G401.6 (cell line): ENCODE data around the gene MAML2.

Experiments
- FAIRE-seq: peaks from 2 replicates; lab custom pipeline; 2012; peaks lifted over from hg19 to GRCh38; lab: Jason Lieb, UNC

Gene MAML2

GRCh38 chr11:96342961-96343711 is at the start of gene MAML2:
Gene MAML2 (minus strand): TSS chr11:96343195. CDS start chr11:96341895, 1,300 bp downstream.
- no peak for FAIRE-seq

GRCh38 chr11:96391698-96392307 is 48.8 kb upstream of the MAML2 start:
- no peak for FAIRE-seq

DNA sequence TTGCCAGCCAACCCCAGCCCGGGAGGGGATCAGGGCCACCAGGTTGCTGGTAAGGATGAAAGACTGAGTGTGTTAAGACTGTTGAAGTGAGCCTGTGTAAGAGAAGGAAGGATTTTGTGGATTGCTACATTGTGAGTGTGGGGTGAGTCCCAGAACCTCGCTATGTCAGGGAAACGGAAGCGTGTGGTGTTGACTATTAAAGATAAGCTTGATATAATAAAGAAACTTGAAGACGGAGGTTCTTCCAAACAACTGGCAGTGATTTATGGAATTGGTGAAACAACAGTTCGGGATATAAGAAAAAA is 47.4 kb upstream of the MAML2 start:
- no peak for FAIRE-seq

- FAIRE-seq: peak; percentile 84
These were observed 46.9 kb upstream of the MAML2 start, which contains the start of the genes CCDC82 and JRKL for GRCh38 chr11:96389720-96390487. Gene CCDC82 (minus strand): TSS chr11:96389912. CDS start chr11:96384747, 5,165 bp downstream. Gene JRKL (plus strand): TSS chr11:96390013. CDS start chr11:96390650, 637 bp downstream.

DNA sequence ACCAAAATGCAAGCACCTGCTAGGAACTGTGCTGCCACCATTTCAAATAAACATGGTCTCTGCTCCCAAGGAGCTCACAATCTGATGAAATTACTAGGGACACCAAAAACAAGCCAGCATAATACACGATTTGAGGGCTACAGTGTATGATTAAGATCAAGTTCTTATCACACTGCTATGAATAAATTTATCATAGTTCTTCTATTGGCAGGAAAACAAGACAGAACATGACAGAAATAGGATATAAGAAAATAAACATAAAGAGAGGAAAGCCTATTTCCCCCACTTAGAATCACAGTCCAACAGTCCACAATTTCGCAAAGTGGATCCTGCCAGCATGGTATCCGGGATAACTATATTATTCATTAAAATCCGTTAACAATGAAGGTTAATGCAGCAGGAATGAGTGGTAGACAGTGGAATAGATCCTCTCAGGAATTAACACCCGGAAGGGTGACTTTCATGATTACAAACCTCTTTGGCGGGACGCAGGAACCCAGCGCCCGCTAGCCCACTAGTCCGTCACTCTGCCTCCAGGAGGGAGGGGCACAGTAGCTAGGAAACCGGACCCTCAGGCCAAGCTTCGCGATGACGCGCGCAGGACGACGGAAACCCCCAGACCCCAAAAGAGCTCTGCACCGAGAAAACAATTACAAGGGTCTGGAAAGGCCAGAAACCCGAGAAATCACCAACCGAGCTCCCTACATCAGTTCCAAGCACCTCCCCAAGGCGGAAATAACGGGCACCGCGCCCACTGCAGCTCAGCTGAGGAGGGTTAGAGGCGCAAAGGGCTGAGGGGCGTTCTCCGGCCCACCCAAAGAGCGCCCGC is 46.1 kb upstream of the MAML2 start:
- no peak for FAIRE-seq

DNA sequence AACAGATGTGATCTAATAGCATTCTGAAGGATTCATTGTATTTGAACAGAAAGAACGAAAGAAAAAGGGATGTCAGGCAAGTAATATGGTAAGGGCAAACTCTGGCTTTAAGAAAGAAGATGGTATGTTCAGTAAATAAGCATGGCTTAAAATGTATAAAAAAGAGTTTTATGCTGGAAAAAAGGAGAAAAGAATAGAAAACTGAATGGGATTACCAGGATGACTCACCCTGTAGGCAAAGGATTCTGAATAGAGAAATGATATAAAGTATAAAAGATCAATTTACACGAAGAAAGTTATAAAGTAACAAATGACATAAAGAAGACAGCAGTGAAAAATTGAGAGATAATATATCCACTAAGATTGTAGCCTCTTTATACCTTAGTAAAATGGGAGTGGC is 42.2 kb upstream of the MAML2 start:
- FAIRE-seq: no peak

DNA sequence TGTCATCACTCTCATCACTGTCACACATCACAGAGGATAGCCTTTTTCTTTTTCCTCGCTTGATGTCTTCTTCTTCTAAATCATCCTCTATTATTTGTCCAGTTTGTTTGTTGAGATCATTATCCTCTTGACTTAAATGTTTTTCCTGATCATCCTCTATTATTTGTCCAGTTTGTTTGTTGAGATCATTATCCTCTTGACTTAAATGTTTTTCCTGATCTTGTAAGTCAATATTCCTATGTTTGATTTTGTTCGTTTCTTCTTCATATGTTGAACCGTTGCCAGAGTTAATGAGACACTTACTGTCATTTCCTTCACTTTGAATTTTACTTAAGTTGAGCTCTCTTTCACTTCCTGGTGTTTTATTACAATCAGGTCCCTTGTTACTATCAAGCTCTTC is 41.2 kb upstream of the MAML2 start:
- FAIRE-seq: no peak

DNA sequence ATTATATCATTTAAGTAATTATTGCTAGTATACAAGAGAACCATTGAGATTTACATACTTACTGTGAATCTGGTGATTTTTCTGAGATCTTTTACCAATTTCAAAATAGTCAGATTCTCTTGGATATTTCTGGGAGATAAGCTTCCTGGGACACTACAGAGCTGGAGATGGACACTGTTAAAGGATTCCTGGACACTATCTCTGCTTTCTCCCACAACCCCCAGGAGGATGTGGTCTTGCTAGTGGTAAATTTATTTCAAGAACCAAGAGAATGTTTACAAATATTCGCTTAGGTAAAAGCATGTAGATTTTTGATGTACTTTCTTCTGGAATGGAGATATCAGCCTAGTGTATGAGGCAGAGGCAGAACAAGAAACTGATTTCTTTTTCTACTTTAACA is 33.8 kb upstream of the MAML2 start:
- FAIRE-seq: no peak

- FAIRE-seq: no peak
These were observed 30.8 kb upstream of the MAML2 start for GRCh38 chr11:96373826-96374225.

DNA sequence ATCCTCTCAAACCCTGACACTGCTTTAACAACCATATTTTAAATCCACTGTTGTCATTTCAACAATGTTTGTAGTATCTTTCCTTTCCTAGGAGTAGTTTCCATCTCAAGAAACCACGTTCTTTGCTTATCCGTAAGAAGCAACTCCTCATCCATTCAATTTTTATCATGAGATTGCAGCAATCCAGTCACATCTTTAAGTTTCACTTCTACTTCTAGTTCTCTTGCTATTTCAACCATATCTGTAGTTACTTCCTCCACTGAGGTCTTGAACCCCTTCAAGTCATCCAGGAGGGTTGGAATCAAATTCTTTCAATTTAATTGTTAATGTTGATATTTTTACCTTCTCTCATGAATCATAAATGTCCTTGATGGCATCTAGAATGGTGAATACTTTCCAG is 24.3 kb upstream of the MAML2 start:
- no peak for FAIRE-seq

GRCh38 chr11:96366024-96366423 is 23.0 kb upstream of the MAML2 start:
- no peak for FAIRE-seq

GRCh38 chr11:96365493-96365892 is 22.5 kb upstream of the MAML2 start:
- no peak for FAIRE-seq

GRCh38 chr11:96361778-96362177 is 18.8 kb upstream of the MAML2 start:
- no peak for FAIRE-seq

DNA sequence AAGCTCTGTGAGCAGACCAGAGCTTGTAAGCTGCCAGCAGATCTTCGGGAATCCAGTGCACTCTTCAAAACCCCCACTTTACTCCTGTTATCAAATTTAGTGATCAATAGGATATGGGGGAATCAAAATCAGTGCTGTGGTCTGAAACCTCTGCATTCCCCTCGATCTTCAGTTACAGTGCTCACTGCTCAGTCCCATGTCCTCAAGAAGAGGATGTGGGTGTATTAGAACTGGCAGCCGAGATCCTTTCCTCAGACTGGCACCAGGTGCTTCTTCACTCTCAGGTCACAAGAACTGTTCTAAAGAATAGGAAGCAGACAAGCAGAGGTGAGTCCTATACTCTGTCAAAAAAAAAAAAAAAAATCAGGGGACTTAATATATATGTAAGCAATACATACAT is 15.3 kb upstream of the MAML2 start:
- FAIRE-seq: no peak

DNA sequence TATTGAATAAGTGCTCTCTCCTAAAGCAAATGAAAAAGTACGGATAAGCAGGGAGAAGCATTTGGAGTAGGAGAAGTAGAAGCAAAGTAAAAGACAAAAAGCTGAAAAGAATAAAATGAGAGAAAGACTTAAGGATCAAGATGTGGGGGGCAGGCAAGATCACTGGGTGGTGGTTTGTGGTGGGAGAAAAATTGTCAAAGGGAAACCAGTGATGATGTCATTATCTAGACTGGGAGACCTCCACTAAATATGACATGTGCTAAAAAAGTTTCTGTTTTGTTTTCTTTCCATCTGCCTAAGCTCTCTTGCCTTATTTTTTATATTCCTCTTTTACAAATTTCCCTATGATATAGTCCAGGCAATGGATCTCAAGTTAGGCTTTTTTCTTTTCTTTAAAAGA is 14.8 kb upstream of the MAML2 start:
- no peak for FAIRE-seq

- FAIRE-seq: no peak
These were observed 13.9 kb upstream of the MAML2 start for GRCh38 chr11:96356848-96357247.

DNA sequence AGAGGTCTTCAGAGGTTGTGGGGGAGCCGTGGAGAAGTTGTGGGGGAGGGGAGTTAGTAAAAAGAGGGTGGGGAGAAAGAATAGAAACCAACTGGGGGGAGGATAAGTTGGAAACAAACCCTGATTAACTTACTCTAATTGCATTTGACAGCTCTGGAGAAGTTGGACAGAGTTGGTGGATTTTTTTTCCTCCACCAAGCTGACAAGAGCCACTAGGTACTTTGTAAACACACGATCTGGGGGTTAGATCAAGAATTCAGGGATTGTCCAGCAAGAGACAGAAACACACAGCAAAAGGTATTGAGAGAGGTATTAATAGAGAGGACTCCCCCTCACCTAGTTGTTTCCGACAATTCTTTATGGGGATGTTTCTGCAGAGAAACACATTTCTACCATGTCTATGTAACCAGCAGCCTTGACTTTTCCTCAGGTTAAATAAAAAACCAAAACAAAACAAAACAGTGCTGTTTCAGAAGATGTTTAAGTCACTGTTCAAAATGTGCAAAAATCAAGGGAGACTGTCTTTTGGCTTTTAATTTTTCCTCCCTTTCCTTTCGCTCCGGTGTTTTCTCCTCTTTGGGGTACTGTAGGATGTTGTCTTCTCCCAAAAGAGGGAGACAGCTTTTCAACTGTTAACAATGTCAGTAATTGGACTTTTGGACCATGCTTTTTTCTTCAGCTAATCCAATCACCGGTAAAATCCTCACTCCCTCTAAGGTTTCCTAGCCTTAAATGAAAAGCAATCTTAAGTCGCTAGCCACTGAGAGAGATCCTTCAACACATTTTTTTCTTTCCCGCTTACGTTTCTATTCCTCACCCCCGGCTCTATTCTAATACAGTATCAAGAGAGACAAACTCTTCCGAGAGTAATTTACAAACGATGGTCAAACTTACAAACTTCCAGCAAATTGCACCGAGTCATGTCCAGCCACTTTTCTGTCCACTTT is 708 bp downstream of the MAML2 start:
- FAIRE-seq: no peak

DNA sequence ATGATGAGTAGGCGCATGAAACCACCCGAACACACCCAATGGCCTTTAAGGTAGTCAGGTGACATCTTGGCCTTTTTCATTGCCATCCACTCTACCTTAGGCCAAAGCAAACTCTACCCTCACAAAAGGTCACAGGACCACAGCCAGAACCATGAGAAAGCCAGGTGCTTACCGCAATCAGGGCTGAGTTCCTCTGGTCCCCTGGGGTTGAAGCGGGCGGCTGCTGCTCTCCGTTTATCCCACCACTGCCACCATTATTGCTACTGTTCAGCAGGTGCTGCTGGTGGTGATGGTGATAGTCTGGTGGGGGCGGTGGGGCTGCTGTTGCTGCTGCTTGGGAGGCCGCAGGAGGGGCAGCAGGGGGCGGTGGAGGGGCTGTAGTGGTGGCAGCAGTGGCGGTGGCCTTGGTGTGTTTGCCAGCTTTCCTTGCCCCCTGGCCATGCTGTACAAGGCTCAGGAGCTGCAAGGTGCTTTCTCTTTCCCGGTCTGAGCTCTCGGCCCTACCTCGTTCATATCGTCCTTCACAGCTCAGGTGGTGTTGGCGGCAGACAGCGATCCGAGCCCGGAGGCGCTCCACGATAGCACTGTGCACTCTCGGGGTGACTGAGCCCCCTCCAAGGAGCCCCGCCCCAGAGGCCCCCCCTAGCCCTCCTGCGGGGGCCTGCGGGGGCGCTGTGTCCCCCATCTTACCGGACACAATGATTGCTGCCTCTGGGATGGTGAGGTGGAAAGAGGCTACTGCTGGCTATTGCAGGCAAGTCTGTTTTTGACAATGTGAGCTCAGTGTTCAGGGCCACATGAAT is 1.6 kb downstream of the MAML2 start:
- no peak for FAIRE-seq

GRCh38 chr11:96340555-96340885 is 2.5 kb downstream of the MAML2 start:
- FAIRE-seq: no peak

- no peak for FAIRE-seq
These were observed 3.1 kb downstream of the MAML2 start for GRCh38 chr11:96339706-96340554.
